Neural progenitor cell (in vitro differentiated cells): ENCODE measurements around the gene SCUBE2. TPM values are rescaled to one million over a fixed set of nuclear protein-coding genes. Genes with fewer than 3 reads are reported as not detected.
"Not testable (repeated sequence)": the region's sequence is repeated elsewhere in the genome, so short reads cannot be mapped to it uniquely, and the experiment has no call there.

ENCODE experiments used
- DNase-seq: peaks from one replicate; pipeline ENCODE4 v3.0.0-alpha.2; 2016; ENCODE audit warnings: low spot score
- H2AFZ ChIP-seq: fragments of 200-600 bp; sonication (generic); replicated peaks from 2 replicates; pipeline ENCODE4 v1.6.1; 2016; ENCODE audit warnings: antibody characterized with exemption
- H3F3A ChIP-seq: fragments of 200-600 bp; sonication (generic); 2 replicates; pipeline ENCODE4 v1.6.1; 2016; ENCODE audit warnings: antibody characterized with exemption, low read depth
- H3K27ac ChIP-seq: fragments of 200-600 bp; sonication (generic); 2 replicates; pipeline ENCODE4 v1.5.1; 2016; ENCODE audit warnings: mild to moderate bottlenecking
- H3K27me3 ChIP-seq: fragments of 200-600 bp; sonication (generic); 2 replicates; pipeline ENCODE4 v1.6.1; 2016; ENCODE audit warnings: mild to moderate bottlenecking, moderate library complexity
- H3K36me3 ChIP-seq: fragments of 200-600 bp; sonication (generic); 2 replicates; pipeline ENCODE4 v1.5.1; 2016
- H3K4me1 ChIP-seq: fragments of 200-600 bp; sonication (generic); 2 replicates; pipeline ENCODE4 v1.6.1; 2016; ENCODE audit warnings: mixed run types
- H3K4me2 ChIP-seq: fragments of 200-600 bp; sonication (generic); 2 replicates; pipeline ENCODE4 v1.6.1; 2016
- H3K4me3 ChIP-seq: fragments of 200-600 bp; sonication (generic); 2 replicates; pipeline ENCODE4 v1.5.1; 2016
- H3K79me2 ChIP-seq: fragments of 200-600 bp; sonication (generic); 2 replicates; pipeline ENCODE4 v1.6.1; 2016; ENCODE audit warnings: low read depth
- H3K9ac ChIP-seq: fragments of 200-600 bp; sonication (generic); 2 replicates; pipeline ENCODE4 v1.6.1; 2016
- H3K9me3 ChIP-seq: fragments of 200-600 bp; sonication (generic); 2 replicates; pipeline ENCODE4 v1.5.1; 2016; ENCODE audit warnings: low read depth
- H4K20me1 ChIP-seq: fragments of 200-600 bp; sonication (generic); 2 replicates; pipeline ENCODE4 v1.6.1; 2016; ENCODE audit warnings: low read depth
- H3K27ac Mint-ChIP-seq: 3 replicates; pipeline ENCODE4 v1.8.0; 2021; ENCODE audit warnings: mixed read lengths
- H3K27me3 Mint-ChIP-seq: 2 replicates; pipeline ENCODE4 v1.8.0; 2022; ENCODE audit warnings: low read depth, mild to moderate bottlenecking, inconsistent platforms, moderate library complexity, mixed read lengths; ENCODE audit not compliant: insufficient read depth
- H3K36me3 Mint-ChIP-seq: 3 replicates; pipeline ENCODE4 v1.8.0; 2021; ENCODE audit warnings: mixed read lengths
- H3K4me1 Mint-ChIP-seq: 3 replicates; pipeline ENCODE4 v1.8.0; 2021; ENCODE audit warnings: mixed read lengths
- H3K4me3 Mint-ChIP-seq: 3 replicates; pipeline ENCODE4 v1.8.0; 2021; ENCODE audit warnings: mild to moderate bottlenecking, moderate library complexity, mixed read lengths
- H3K9me3 Mint-ChIP-seq: 3 replicates; pipeline ENCODE4 v1.8.0; 2020; ENCODE audit warnings: mixed read lengths
- CTCF ChIP-seq: fragments of 200-600 bp; sonication (generic); IDR thresholded peaks from 2 replicates; pipeline ENCODE4 v1.5.1; 2017; ENCODE audit warnings: antibody characterized with exemption, mild to moderate bottlenecking
- EZH2 ChIP-seq: fragments of 200-600 bp; sonication (generic); IDR thresholded peaks from 2 replicates; pipeline ENCODE4 v1.6.1; 2017; ENCODE audit warnings: antibody characterized with exemption, mild to moderate bottlenecking, moderate library complexity
- EZH2phosphoT487 ChIP-seq: fragments of 200-600 bp; sonication (generic); IDR thresholded peaks from 2 replicates; pipeline ENCODE4 v1.6.1; 2017; ENCODE audit warnings: antibody characterized with exemption
- total RNA-seq: library from RNA; depleted of rRNA; stranded (reverse); fragments of >200 nt; gene quantifications from 2 replicates; pipeline ENCODE4 v1.2.3, GENCODE V29; 2015; ENCODE audit warnings: low replicate concordance

The SCUBE2 gene
- total RNA-seq, 1 donor from 2014 or later: 42.1 TPM

- peaks cover 2% of the 10 kb centered on the region for H3K27me3 Mint-ChIP-seq
- H3K9me3 ChIP-seq: no peaks in the 10 kb centered on the region
- no peaks in the 10 kb centered on the region for H3K4me1 ChIP-seq
- no peaks in the 10 kb centered on the region for H3K27me3 ChIP-seq
- H3K9me3 Mint-ChIP-seq: peaks cover 3% of the 10 kb centered on the region
- H3K27ac Mint-ChIP-seq: no peak overlapping the region
- no peak overlapping the region for H3K9ac ChIP-seq
- H3K36me3 Mint-ChIP-seq: peaks cover 15% of the 10 kb centered on the region
- H3K4me3 Mint-ChIP-seq: no peak overlapping the region
- H4K20me1 ChIP-seq: no peaks in the 10 kb centered on the region
- H2AFZ ChIP-seq: no peak overlapping the region
- no peak overlapping the region for H3K4me3 ChIP-seq
- DNase-seq: no peak
- H3K4me2 ChIP-seq: no peak overlapping the region
- no peak for TF ChIP-seq EZH2
- TF ChIP-seq EZH2phosphoT487: no peak
- TF ChIP-seq CTCF: no peak
- no peaks in the 10 kb centered on the region for H3F3A ChIP-seq
- H3K4me1 Mint-ChIP-seq: peaks cover 5% of the 10 kb centered on the region
- no peaks in the 10 kb centered on the region for H3K79me2 ChIP-seq
- H3K36me3 ChIP-seq: peaks cover 3% of the 10 kb centered on the region
- H3K27ac ChIP-seq: no peak overlapping the region
These were observed 110.9 kb downstream of the SCUBE2 start for GRCh38 chr11:8980485-8980884.

- not testable (repeated sequence) for H3K4me3 ChIP-seq, H3K27me3 ChIP-seq, H3K4me2 ChIP-seq, H2AFZ ChIP-seq, H3K27me3 Mint-ChIP-seq, H3K4me1 Mint-ChIP-seq, H3K27ac Mint-ChIP-seq, H3K9me3 ChIP-seq, H3K4me1 ChIP-seq, H3K79me2 ChIP-seq, H3K9ac ChIP-seq, H3K9me3 Mint-ChIP-seq, H3F3A ChIP-seq, H4K20me1 ChIP-seq, DNase-seq, H3K36me3 ChIP-seq, H3K4me3 Mint-ChIP-seq, H3K27ac ChIP-seq
- H3K36me3 Mint-ChIP-seq: peaks cover 14% of the 10 kb centered on the region
These were observed 112.0 kb downstream of the SCUBE2 start for GRCh38 chr11:8979365-8979764.

GRCh38 chr11:8973121-8973520 lies 118.3 kb downstream of the SCUBE2 start:
- H4K20me1 ChIP-seq: no peaks in the 10 kb centered on the region
- H3K36me3 ChIP-seq: no peaks in the 10 kb centered on the region
- H3K9ac ChIP-seq: no peak overlapping the region
- no peak overlapping the region for H3K4me3 ChIP-seq
- no peaks in the 10 kb centered on the region for H3K79me2 ChIP-seq
- TF ChIP-seq EZH2 (no peak), CTCF (no peak), EZH2phosphoT487 (no peak)
- H3K27me3 Mint-ChIP-seq: peaks cover 2% of the 10 kb centered on the region
- no peaks in the 10 kb centered on the region for H3K4me1 Mint-ChIP-seq
- no peaks in the 10 kb centered on the region for H3K4me1 ChIP-seq
- H3K4me2 ChIP-seq: no peak overlapping the region
- no peak overlapping the region for H3K4me3 Mint-ChIP-seq
- no peak overlapping the region for H3K27ac ChIP-seq
- no peaks in the 10 kb centered on the region for H3K9me3 ChIP-seq
- no peak overlapping the region for H2AFZ ChIP-seq
- H3K36me3 Mint-ChIP-seq: peaks cover 4% of the 10 kb centered on the region
- H3K9me3 Mint-ChIP-seq: peaks cover 3% of the 10 kb centered on the region
- H3K27ac Mint-ChIP-seq: no peak overlapping the region
- no peak for DNase-seq
- no peaks in the 10 kb centered on the region for H3K27me3 ChIP-seq
- H3F3A ChIP-seq: peaks cover 2% of the 10 kb centered on the region

GRCh38 chr11:8971924-8972316 lies 119.5 kb downstream of the SCUBE2 start:
- H3K4me3 Mint-ChIP-seq: no peak overlapping the region
- no peaks in the 10 kb centered on the region for H3K27me3 ChIP-seq
- H3K9me3 ChIP-seq: no peaks in the 10 kb centered on the region
- H3K4me1 ChIP-seq: no peaks in the 10 kb centered on the region
- TF ChIP-seq EZH2 (no peak), EZH2phosphoT487 (no peak), CTCF (no peak)
- H3K36me3 Mint-ChIP-seq: peaks cover 2% of the 10 kb centered on the region
- peaks cover 2% of the 10 kb centered on the region for H3F3A ChIP-seq
- no peaks in the 10 kb centered on the region for H4K20me1 ChIP-seq
- no peak overlapping the region for H3K27ac Mint-ChIP-seq
- H3K27ac ChIP-seq: no peak overlapping the region
- DNase-seq: no peak
- no peak overlapping the region for H3K4me3 ChIP-seq
- no peaks in the 10 kb centered on the region for H3K79me2 ChIP-seq
- no peaks in the 10 kb centered on the region for H3K4me1 Mint-ChIP-seq
- H3K9ac ChIP-seq: no peak overlapping the region
- H3K9me3 Mint-ChIP-seq: peaks cover 3% of the 10 kb centered on the region
- peaks cover 2% of the 10 kb centered on the region for H3K27me3 Mint-ChIP-seq
- no peak overlapping the region for H2AFZ ChIP-seq
- H3K36me3 ChIP-seq: no peaks in the 10 kb centered on the region
- H3K4me2 ChIP-seq: no peak overlapping the region
